Effector memory CD4-positive, alpha-beta T cell (primary cell): Measurements from ENCODE around the gene SYNE3.

Experiments
- DNase-seq, 3 donors: peaks; one replicate each; pipeline ENCODE4 v3.0.0-alpha.2; 2020
- H3K27ac ChIP-seq: 2 replicates; pipeline ENCODE4 v1.7.0; 2013; ENCODE audit warnings: mild to moderate bottlenecking, low read length, moderate library complexity; ENCODE audit not compliant: insufficient read depth, poor library complexity, severe bottlenecking
- H3K27me3 ChIP-seq: replicated peaks from 2 replicates; pipeline ENCODE4 v1.7.0; 2013; ENCODE audit warnings: mild to moderate bottlenecking, low read length; ENCODE audit not compliant: insufficient read depth, control insufficient read depth, poor library complexity, severe bottlenecking
- H3K36me3 ChIP-seq: 2 replicates; pipeline ENCODE4 v1.7.0; 2013; ENCODE audit warnings: mild to moderate bottlenecking, low read length, moderate library complexity; ENCODE audit not compliant: control insufficient read depth, insufficient read depth
- H3K4me1 ChIP-seq: 2 replicates; pipeline ENCODE4 v1.7.0; 2013; ENCODE audit warnings: low read length, mild to moderate bottlenecking; ENCODE audit not compliant: control insufficient read depth, insufficient read depth, poor library complexity, severe bottlenecking
- H3K4me3 ChIP-seq: 2 replicates; pipeline ENCODE4 v1.7.0; 2013; ENCODE audit warnings: low read length, low read depth, mild to moderate bottlenecking; ENCODE audit not compliant: insufficient read depth, poor library complexity, severe bottlenecking
- H3K9me3 ChIP-seq: 2 replicates; pipeline ENCODE4 v1.7.0; 2013; ENCODE audit warnings: mild to moderate bottlenecking, low read length, moderate library complexity; ENCODE audit not compliant: control insufficient read depth

The SYNE3 gene

DNA sequence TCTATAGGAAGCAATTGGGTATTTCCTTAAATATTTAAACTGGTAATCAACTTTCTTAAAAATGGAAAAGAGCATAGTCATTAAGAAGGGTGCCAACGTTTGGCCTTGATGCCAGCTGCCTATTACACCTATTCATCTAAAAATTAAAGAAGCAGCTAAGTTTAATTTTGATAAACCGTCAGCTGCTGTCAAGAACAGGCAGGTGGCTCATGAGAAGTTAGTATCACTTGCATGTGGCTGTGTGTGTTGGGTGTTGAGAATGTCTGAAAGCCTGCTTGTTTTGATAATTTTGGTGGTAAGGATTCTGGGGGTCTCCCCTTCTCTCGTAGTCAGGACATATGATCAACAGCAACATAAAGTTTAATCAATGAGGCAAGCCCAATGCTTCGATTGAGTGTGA lies 24.9 kb upstream of the SYNE3 start:
- H3K27ac ChIP-seq: no peak overlapping the region
- DNase-seq: no peak
- no peaks in the 10 kb centered on the region for H3K36me3 ChIP-seq
- H3K27me3 ChIP-seq: no peaks in the 10 kb centered on the region
- H3K4me3 ChIP-seq: no peak overlapping the region
- no peaks in the 10 kb centered on the region for H3K4me1 ChIP-seq
- no peaks in the 10 kb centered on the region for H3K9me3 ChIP-seq

DNA sequence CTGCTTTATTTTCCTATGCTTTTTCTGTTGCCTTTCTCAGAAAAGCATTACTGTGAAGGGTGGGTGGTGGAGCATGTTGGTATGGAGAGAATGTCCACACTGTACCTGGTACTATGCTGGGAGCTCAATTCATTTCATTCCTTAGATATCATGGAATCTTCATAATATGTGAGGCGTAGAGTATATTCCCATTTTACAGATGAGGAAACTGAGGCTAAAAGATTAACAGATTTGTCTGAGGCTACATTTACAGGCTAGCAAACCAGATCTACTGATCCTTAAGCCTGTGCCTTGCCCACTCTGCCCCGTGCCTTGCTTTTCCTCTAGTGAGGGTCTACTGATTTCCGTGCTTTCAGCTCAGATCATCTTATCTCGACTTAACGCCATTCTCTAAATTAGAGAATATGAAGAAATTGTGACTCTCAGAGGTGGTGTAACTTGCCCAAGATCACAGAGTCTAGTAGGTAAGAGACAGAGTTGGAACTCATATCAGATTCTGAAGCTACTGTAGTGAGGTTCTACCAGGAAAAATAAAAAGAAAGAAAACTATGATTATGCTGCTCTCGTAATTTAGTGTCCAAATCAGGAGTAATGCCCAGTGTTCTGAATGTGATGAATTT lies 23.9 kb upstream of the SYNE3 start:
- no peak for DNase-seq
- Histone ChIP-seq H3K27ac (no peak overlapping the region), H3K36me3 (no peaks in the 10 kb centered on the region), H3K4me1 (peaks cover 10% of the 10 kb centered on the region), H3K4me3 (no peak overlapping the region), H3K9me3 (no peaks in the 10 kb centered on the region), H3K27me3 (no peaks in the 10 kb centered on the region)

DNA sequence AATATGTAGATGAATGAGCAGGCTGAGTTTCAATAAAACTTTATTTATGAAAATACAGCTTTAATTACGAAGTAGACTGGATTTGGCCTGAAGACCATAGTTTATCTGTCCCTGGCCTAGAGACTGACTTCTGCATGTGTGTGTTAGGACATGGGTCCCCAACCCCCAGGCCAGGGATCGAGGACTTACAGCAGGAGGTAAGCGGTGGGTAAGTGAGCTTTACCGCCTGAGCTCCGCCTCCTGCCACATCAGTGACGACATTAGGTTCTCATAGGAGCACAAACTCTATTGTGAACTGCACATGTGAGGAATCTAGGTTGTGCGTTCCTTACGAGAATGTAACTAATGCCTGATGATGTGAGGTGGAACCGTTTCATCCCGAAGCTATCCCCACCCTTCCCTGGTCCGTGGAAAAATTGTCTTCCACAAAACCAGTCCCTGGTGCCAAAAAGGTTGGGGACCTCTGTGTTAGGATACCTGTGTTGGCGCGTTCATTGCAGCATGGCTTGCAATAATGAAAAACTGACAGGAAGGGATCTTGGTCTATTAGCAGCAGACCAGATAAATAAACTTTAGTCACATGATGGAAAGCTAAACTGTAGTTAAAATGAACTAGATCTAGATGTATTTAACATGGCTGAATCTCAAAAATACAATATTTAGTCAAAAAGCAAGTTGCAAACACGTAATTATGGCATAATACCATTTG lies 22.5 kb upstream of the SYNE3 start:
- H3K36me3 ChIP-seq: no peaks in the 10 kb centered on the region
- H3K4me3 ChIP-seq: no peak overlapping the region
- peaks cover 13% of the 10 kb centered on the region for H3K4me1 ChIP-seq
- H3K9me3 ChIP-seq: no peaks in the 10 kb centered on the region
- no peak for DNase-seq
- no peaks in the 10 kb centered on the region for H3K27me3 ChIP-seq
- no peak overlapping the region for H3K27ac ChIP-seq

DNA sequence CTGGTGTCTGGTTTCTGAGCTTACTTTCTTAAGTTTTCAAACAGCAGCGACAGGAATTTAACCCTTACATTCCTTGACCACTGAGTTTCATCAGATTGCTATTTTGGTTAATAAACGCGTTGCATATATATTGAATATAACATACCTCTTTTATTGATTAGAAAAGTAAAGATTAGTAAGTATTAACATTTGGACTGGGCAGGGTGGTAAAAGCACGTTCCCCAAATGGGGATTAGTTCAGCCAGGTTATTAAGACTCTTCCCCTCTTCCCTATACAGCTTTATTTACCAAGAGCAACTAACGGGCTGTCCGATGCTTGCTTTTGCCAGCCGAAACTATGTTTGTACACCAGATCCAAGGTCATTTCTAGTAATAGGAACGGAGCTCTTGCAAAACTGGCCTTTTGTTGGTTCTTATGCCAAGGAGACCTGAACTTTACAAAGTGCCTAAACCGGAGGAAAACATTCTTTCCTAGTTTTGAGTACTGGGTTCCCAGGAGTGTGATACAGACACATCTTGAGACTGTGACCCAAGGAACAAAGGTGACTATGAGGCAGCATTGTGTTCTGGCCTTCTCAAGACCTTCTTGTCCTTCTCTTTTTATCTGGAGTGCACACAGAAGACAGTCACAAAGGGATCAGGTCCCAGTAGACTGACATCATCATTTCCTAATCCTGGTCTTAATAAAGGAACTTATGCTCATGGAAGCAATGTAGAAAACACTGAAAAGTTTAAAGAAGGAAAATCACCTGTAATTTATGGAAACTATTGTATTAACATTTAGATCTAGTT lies 21.0 kb upstream of the SYNE3 start:
- no peak overlapping the region for H3K27ac ChIP-seq
- no peak overlapping the region for H3K4me3 ChIP-seq
- H3K27me3 ChIP-seq: no peaks in the 10 kb centered on the region
- H3K9me3 ChIP-seq: no peaks in the 10 kb centered on the region
- H3K36me3 ChIP-seq: no peaks in the 10 kb centered on the region
- peaks cover 26% of the 10 kb centered on the region for H3K4me1 ChIP-seq
- DNase-seq: no peak

DNA sequence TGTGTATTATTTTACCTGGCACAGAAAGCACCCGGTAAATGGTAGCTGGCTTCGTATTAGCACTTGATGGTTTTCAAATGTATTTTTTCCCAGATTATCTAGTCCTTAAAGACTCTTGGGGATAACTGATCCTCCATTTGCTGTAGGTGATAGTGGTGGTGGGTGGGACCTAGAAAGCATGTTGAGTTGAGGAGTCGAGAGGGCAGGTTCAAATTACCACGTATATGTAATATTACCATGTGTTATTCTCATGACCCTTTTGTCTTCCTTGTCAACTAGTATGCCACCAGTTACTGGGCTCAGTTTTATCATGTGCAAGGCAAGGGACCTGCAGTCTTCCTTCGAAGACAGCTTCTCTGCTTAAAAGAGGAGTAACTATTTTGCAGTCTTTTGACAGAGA lies 20.2 kb upstream of the SYNE3 start:
- Histone ChIP-seq H3K36me3 (no peaks in the 10 kb centered on the region), H3K27me3 (no peaks in the 10 kb centered on the region), H3K9me3 (no peaks in the 10 kb centered on the region), H3K27ac (no peak overlapping the region), H3K4me1 (peaks cover 32% of the 10 kb centered on the region), H3K4me3 (no peak overlapping the region)
- DNase-seq: no peak

DNA sequence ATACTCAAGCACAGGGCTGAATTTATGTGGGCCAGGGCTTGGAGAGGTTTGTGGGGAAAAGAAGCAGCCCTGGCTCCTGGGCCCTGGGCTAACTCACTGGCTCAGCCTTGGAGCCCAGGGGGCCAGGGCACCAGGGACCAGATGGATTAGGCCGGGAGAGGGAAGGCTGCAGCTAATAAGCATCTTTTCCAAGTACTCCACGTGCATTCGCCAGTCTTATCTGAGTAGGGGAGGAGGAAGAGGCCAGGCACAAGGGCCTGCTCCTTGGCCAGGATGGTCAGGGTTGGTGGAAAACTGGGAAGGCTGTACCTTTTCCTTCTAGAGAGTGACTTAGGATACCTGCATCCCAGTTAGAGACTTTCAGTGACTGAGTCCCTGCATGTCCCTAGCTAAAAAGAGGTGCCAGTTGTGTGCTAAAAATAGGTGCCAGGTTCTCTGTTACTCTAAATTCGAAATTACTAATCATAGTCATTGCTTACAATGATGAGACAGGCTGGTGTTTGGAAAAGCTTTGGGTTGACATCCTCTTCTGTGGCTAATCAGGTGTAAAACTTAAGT lies 19.7 kb upstream of the SYNE3 start:
- Histone ChIP-seq H3K4me3 (peak overlapping the region; percentile 73), H3K4me1 (peaks cover 32% of the 10 kb centered on the region), H3K27me3 (no peaks in the 10 kb centered on the region), H3K27ac (no peak overlapping the region), H3K36me3 (no peaks in the 10 kb centered on the region), H3K9me3 (no peaks in the 10 kb centered on the region)
- DNase-seq: no peak

DNA sequence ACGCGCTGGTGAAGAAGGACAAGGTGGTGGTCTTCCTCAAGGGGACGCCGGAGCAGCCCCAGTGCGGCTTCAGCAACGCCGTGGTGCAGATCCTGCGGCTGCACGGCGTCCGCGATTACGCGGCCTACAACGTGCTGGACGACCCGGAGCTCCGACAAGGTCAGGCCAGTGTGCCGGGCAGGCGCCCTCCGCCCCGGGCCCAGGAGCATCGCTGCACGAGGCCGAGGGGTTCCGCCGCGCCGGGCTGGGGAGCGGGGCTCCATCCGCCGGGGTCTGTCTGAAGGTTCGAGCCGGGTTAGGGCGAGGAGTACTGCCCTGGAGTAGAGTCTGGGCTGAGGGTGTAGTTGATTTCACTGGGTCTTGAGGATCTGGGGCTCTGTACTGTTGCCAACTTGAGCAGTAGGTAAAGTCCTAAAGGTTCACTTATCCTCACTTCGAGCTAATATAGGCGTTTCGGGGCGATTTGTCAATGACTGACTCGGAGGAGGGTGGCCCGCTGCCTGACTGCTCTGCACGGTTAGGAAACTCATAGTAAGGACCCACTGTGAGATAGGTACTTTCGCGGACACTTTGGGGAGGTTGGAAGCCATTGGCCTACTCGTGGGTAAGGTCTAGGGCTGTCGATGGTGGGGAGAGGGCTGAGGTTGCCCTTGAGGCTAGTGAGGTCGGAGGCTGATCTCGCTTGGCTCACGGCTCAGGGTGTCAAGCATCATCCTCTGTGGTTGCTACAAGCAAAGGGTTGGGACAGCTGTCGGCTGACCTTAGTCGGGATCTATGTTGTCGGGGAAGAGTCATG lies 19.0 kb upstream of the SYNE3 start:
- DNase-seq: no peak
- Histone ChIP-seq H3K27ac (peak overlapping the region; percentile 87), H3K9me3 (no peaks in the 10 kb centered on the region), H3K4me1 (peaks cover 32% of the 10 kb centered on the region), H3K4me3 (peak overlapping the region; percentile 73), H3K27me3 (no peaks in the 10 kb centered on the region), H3K36me3 (no peaks in the 10 kb centered on the region)

DNA sequence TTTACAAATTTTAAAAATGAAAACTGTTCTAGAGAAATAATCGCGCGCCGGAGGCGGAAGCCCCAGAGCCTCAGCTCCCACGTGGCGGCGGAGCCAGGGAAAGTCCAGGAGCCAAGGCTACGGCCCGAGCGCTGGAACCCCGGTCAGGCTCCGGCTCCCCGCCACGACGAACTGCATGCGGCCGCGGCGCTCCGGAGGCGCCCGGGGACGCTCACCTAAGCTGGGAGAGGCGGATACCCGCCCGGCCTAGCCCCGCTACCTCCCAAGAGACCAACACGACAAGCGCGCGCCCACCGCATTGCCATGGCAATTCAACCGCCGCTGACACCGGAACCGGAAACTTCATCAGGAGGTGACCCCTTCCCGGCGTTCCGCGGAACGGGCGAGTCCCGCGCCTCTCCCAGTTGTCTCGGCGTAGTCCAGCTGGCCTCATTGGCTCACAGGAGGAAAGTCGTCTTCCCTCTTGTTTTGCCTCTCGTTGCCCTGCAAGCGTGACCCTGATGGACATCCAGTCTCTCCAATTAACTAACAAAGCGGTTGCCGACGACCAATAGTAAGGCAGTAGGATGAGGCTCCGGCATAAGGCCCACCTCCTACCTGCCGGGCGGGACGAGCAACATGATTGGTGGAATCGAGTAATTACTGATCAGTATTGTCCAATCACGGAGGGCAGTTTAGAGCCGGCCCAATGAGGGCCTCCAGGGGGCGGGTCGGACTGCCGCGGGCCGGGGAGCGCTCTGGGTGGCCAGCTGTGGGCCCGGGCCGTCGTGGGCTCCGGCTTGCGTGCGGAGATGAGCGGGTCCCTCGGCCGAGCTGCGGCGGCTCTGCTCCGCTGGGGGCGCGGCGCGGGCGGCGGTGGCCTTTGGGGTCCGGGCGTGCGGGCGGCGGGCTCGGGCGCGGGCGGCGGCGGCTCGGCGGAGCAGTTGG lies 18.1 kb upstream of the SYNE3 start, which contains the start of gene GLRX5:
GLRX5 (plus strand) TSS at position 752 of the 927 bp plus-strand sequence; CDS start at position 792, 40 bp downstream.
- peak within 1 kb of the TSS; percentile 73 for H3K4me3 ChIP-seq
- no peaks in the 10 kb centered on the region for H3K9me3 ChIP-seq
- H3K4me1 ChIP-seq: peaks cover 32% of the 10 kb centered on the region

DNA sequence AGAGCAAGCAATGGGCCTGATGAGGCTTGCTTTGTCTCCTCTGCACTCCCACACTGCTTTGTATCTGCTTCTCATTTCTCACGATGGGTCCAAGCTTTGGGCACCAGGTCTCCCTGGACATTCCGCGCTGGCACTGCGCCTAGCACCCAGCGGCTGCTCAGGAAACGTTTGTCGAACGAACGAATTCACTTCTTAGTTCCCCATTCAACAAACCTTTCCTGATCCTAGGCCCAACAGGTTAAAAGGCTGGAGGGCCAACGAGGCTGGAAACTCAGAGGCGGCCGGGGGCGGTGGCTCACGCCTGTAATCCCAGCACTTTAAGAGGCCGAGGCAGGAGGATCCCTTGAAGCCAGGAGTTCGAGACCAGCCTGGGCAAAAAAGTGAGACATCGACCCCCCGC lies 17.4 kb upstream of the SYNE3 start:
- H3K36me3 ChIP-seq: no peaks in the 10 kb centered on the region
- peaks cover 32% of the 10 kb centered on the region for H3K4me1 ChIP-seq
- H3K27ac ChIP-seq: peak overlapping the region; percentile 87
- H3K9me3 ChIP-seq: no peaks in the 10 kb centered on the region
- no peaks in the 10 kb centered on the region for H3K27me3 ChIP-seq
- peak overlapping the region; percentile 73 for H3K4me3 ChIP-seq
- no peak for DNase-seq

More for the DNA sequence above, 18.1 kb upstream of the SYNE3 start, which contains the start of gene GLRX5:
- H3K27me3 ChIP-seq: no peaks in the 10 kb centered on the region
- H3K27ac ChIP-seq: peak within 1 kb of the TSS; percentile 87
- H3K36me3 ChIP-seq: no peaks in the 10 kb centered on the region
- DNase-seq: peak; percentile 96 to 99 (median 98)
